Measurements from ENCODE around the gene SIRT3.

DNA sequence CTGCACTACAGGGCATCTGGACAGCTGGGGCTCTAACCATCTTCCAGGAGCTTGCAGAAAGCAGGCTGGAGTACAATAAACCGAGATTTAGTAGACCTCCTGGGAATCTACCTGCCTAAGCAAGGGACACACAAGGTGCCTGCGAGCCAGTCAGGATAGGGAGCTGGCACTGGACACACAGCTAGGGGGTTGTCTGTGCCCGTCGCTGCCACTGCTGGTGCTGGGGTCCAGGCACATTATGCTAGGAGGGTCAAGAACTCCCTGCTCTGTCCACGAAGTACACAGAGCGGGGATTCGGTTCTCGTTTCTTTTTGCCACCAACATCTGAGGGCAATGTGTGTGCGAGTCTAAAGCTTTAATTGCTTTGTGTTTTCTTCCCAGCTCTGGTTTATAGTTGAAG lies 24.4 kb downstream of the SIRT3 start:
- TF ChIP-seq, protein P1, sequence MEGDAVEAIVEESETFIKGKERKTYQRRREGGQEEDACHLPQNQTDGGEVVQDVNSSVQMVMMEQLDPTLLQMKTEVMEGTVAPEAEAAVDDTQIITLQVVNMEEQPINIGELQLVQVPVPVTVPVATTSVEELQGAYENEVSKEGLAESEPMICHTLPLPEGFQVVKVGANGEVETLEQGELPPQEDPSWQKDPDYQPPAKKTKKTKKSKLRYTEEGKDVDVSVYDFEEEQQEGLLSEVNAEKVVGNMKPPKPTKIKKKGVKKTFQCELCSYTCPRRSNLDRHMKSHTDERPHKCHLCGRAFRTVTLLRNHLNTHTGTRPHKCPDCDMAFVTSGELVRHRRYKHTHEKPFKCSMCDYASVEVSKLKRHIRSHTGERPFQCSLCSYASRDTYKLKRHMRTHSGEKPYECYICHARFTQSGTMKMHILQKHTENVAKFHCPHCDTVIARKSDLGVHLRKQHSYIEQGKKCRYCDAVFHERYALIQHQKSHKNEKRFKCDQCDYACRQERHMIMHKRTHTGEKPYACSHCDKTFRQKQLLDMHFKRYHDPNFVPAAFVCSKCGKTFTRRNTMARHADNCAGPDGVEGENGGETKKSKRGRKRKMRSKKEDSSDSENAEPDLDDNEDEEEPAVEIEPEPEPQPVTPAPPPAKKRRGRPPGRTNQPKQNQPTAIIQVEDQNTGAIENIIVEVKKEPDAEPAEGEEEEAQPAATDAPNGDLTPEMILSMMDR (conservative IDR thresholded peaks at IDR 0.05; ENCODE audit: low read length): no peak
- TF ChIP-seq EZH2phosphoT487 (IDR thresholded peaks at IDR 0.05; ENCODE audit: borderline replicate concordance): no peak

Measured in Loucy (cell line).